ENCODE data around the gene PGS1. TPM values are rescaled to one million over a fixed set of nuclear protein-coding genes. Genes with fewer than 3 reads are reported as not detected.

Gene PGS1
- total and polyA plus RNA-seq, 10 of the 15 experiments (the other 5 are each of a cell fraction or from before 2014, with no cell fraction given): 1.3 to 37.6 (median 27.4) TPM

GRCh38 chr17:78460951-78461798 is 82.7 kb downstream of the PGS1 start:
- SMC1A ChIA-PET (ENCODE audit: uncharacterized antibody, unreplicated experiment): no interaction called here

More at GRCh38 chr17:78460951-78461798, 82.7 kb downstream of the PGS1 start:
- H3K36me3 ChIP-seq (ENCODE audit: control insufficient read depth in 2 of 2, insufficient read depth in 2 of 2, low read length in 1 of 2): no peaks in the 10 kb centered on the region
- CTCF ChIA-PET: no interaction called here
- ATAC-seq (no peak), FAIRE-seq (no peak), DNase-seq (ENCODE audit: low read depth, low spot score) (no peak)
- POLR2A ChIA-PET: no interaction called here
- no peak overlapping the region for H3K9ac ChIP-seq (ENCODE audit: control insufficient read depth, insufficient read depth, low read length)
- intact Hi-C loops (cut with micrococcal nuclease; ENCODE audit: unreplicated experiment) (no loop called here), in situ Hi-C loops (cut with MboI) (no loop called here)
- no peak overlapping the region for H3K4me3 ChIP-seq
- no peaks in the 10 kb centered on the region for H3K9me3 ChIP-seq (replicated peaks; ENCODE audit: control insufficient read depth, insufficient read depth, low read length)
- H3K27me3 ChIP-seq (replicated peaks in 1 of 2; ENCODE audit: control insufficient read depth in 2 of 2, insufficient read depth in 2 of 2, low read length in 1 of 2): no peaks in the 10 kb centered on the region
- BruUV-seq (replicated peaks): no TSS peak
- H2AFZ ChIP-seq (ENCODE audit: control insufficient read depth, low read depth, low read length): no peak overlapping the region
- H4K20me1 ChIP-seq (ENCODE audit: control insufficient read depth, insufficient read depth): no peaks in the 10 kb centered on the region
- no peak overlapping the region for H3K4me2 ChIP-seq (ENCODE audit: control insufficient read depth, insufficient read depth)
- no peak for TF ChIP-seq PRDM15 (CRISPR knock-in tag; IDR thresholded peaks at IDR 0.05)
- RAD21 ChIA-PET (ENCODE audit: unreplicated experiment): no interaction called here
- H3K79me2 ChIP-seq (ENCODE audit: control insufficient read depth, insufficient read depth, low read length): no peaks in the 10 kb centered on the region
- no peak overlapping the region for H3K27ac ChIP-seq (ENCODE audit: control insufficient read depth, insufficient read depth)
- no peaks in the 10 kb centered on the region for H3K4me1 ChIP-seq (ENCODE audit: control insufficient read depth, insufficient read depth, low read length)
- 31% methylated on average over 34 of the region's 34 CpGs for WGBS (ENCODE audit: insufficient coverage, insufficient replicate concordance, low lambda C conversion rate, missing lambda C conversion rate)
